Stimulated activated CD8-positive, alpha-beta memory T cell treated with anti-CD3 and anti-CD28 coated beads, Interleukin-7, amount 100 ng/mL, for 4 hours (primary cell): ENCODE results near the gene LPCAT2.
"Not testable (repeated sequence)": the region's sequence is repeated elsewhere in the genome, so short reads cannot be mapped to it uniquely, and the experiment has no call there.

ENCODE experiments used
- DNase-seq, 2 donors: peaks; one replicate each; pipeline ENCODE4 v3.0.0-alpha.2; 2020; ENCODE audit warnings: low read depth in 2 of 2

LPCAT2 gene

DNA sequence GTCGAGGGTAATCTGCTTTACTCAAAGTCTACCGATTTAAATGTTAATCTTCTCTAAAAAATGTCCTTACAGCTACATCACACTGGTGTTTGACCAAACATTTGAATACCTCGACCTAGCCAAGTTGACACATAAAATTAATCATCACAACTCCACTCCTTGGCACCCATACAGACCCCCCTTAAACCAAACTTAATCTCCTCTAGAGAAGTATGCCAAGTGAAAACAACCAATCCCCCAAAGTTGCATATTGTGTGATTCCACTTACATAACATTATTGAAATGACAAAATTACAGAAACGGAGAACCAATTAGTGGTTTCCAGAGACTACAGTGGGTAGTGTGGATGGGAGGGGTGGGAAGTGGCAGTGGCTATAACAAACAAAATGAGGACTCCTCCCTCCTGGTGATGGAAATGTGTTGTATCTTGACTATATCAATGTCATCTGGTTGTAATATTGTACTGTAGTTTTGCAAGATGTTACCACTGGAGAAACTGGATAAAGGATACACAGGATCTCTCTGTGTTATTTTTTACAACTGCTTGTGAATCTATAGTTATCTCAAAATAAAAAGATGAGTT is 97.0 kb downstream of the LPCAT2 start:
- DNase-seq = no peak

DNA sequence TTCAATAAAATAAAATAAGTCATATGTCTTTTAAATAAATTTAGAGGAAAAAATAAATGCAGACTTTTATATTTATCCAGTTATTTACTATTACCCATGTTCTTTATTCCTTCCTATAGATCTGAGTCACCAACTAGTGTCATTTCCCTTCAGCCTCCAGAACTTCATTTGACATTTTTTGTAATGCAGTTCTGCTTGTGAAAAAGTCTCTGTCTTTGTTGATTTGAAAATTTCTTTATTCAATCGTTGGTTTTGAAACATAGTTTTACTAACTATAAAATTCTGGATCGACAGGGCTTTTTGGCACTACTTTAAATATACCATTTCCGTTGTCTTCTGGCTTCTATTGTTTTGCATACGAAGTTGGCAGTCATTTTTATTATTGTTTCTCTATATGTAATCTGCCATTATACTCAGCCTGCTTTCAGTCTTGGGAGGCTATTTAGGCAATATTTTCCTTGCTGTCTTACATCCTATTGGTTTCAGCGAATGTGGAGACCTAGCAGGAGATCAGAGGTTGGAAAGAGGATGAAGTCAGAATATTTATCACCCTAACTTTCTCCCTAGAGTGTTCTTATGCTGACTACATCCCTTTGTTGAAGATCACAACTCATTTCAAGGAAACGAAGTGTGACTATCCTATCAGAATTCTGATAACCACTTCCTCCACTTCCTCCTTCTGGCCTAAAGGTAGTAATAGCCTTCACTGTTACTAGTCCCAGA is 104.9 kb downstream of the LPCAT2 start:
- DNase-seq = no peak

DNA sequence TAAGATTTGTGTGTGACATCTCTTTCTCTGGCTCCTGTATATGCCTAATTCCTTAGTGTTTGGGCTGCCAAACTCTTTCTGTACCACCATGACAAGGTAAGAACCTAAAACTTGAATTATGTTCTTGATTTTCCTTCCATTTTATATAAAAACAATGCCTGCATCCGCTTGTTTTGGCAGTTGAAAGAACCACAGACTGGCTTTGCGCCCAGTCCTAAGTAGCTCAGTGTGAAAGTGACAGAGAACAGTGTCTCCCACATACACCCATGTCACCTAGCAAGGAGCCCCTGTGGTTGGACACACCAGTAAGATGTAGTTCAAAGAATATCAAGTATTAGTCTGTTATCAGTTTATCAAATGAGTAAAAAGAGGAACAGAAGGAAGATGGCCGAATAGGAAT is 106.2 kb downstream of the LPCAT2 start:
- DNase-seq = no peak

DNA sequence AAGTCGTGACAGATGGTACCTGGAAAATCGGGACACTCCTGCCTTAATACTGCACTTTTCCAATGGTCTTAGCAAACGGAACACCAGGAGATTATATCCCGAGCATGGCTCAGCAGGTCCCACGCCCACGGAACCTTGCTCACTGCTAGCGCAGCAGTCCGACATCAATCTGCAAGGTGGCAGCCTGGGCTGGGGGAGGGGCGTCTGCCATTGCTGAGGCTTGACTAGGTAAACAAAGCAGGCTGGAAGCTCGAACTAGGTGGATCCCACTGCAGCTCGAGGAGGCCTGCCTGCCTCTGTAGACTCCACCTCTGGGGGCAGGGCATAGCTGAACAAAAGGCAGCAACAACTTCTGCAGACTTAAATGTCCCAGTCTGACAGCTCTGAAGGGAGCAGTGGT is 106.8 kb downstream of the LPCAT2 start:
- DNase-seq = not testable (repeated sequence)

DNA sequence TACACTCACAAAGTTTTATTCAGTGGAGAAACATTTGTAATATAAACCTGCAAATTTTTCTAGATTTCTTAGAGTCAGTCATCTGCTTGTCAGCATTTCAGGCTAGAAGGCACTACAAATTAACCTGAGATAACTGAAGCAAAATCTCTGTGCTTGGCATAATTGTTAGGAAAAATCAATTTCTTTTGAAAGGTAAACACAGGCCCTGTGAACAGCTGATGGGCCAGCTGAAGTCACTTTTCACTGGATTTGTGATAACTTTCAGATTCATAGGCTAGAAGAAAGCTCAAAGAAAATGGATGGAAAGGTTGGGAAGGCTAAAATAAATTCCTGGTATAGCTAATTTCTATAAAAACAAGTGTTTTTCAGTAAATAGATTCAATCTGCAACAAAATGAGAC is 112.9 kb downstream of the LPCAT2 start:
- no peak for DNase-seq

DNA sequence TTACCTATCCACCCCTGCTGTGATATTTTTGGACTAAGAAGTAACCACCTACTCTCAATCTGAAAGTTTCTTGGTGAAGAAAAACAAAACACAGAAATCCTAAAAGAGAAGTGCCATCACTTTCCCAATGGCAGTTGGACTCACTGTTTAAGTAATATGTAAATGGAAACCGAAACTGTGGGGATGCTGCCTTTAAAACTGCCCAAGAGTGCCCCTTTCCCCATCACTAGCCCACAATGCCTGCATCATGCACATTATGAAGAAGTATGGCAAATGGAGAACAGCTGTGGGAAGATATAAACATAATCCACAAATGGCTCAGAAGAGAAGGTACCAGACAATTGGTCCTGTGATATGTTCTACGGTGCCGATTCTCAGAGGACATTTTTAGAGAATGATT is 113.4 kb downstream of the LPCAT2 start:
- DNase-seq = no peak

DNA sequence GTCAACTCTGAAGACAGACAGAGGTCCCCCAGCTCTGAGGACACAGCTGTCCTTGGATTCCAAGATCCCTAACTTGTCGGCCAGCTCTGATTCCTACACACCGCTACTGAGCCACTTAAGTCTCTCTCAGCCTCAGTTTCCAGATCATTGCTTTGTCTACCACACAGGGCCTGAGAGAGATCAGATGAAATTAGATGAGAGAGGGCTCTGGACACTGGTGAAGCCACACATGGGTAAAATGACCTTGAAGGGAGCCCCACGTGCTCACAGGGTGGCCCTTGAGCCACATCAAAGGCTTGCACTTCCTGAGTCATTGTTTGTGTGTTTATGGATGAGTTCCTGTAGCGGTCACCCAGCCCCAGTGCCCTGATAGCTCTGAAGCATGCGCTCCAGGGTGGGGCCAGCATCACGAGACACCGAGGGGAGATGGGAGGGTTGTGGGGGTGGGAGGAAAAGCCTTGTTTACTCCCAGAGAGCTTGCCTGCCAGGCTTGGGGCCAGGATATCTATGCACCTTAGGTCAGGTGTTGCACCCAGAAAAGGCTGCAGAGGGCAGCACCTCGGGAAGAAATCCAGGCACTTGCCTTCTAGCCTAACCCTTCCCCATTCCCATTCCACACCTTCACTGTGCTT is 114.2 kb downstream of the LPCAT2 start:
- no peak for DNase-seq

DNA sequence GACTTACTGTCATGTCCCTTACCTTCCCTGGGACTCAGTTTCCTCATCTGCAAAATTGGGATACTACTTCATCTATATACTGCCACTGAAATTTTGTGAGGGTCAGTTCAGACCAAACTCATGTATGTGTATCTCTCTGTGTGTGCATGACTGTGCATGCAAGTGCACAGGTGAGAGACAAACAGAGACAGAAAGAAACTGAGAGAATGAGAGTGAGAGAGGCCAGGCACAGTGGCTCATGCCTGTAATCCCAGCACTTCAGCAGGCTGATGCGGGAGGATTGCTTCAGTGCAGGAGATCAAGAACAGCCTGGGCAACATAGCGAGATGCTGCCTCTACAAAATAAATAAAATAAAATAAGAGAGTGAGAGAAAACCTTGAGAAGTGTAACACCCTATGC is 114.8 kb downstream of the LPCAT2 start:
- DNase-seq = no peak

DNA sequence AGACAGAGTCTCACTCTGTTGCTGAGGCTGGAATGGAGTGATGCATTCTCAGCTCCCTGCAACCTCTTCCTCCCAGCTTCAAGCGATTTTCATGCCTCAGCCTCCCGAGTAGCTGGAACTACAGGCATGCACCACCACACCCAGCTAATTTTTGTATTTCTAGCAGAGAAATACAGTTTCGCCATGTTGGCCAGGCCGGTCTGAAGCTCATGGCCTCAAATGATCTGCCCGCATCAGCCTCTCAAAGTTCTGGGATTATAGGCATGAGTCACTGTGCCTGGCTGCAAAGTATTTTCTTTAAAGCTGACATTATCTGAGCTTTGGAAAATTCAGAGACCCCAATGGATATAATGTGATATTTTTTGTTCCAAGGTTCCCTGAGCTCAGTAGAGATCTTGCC is 115.8 kb downstream of the LPCAT2 start:
- no peak for DNase-seq

DNA sequence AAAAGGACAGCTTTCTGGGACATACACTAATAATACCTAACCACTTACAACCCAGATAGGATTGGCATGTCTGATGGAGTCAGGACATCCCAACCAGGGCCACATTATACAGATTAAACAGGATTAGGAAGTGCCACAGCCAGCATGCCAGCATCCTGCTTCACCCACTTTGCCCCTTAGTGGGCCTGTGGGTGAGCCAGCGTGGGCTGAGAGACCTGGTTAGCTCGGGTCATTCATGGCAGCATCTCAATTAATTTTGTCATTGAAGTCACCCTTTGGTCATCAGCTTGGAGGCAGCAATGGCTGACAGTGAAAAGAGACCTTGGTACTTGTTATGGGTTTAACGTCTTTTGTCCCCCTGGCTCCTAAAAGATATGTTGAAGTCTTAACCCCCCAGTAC is 117.0 kb downstream of the LPCAT2 start:
- DNase-seq = no peak

DNA sequence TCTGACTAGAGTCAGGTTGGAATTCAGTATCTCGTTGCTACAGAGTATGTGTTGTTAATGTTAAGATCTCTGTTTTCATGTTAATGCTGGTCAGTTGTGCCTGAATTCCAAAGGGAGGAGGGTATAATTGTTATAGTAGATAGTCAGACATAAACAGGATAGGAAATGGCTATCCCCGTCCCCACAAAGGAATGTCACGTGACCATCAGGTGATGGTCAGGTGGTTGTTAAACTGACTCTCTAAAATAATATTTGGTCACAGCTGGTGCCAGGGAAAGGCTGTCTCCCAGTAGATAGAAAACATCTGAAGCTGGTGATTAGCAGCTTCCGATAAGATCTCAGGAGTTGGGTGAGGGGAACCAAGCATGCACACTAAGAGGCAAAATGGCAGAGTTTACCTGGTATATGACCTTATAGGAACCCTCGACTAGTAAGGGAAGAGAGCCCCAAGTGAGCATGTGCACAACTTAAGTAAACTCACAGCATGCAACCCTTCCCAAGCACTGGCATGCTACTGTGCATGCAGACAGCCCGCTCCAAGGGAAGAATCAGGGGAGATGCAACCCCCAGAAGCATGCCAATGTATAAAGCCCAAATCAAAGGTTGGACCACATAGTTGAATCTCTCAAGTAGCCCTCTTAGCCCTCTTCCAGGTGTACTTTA is 119.6 kb downstream of the LPCAT2 start:
- DNase-seq = no peak

DNA sequence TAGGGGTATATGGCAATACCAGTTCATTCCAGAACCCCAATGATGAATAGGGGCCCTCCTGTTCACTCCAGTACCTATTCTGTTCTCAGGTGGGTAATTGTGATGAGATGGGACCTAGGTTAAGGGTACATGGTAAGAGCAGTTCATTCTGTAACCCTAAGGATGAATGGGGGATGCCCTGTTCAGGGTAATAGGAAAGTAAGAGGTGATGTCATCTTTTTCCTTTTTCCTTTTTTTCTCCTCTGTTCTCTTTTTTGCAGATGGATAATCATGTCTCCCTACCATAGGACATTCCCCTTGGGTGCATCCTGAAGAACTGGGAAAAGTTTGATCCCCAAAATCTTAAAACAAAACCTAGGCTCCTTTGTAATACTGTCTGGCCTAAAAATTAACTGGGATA is 121.9 kb downstream of the LPCAT2 start:
- DNase-seq = no peak

DNA sequence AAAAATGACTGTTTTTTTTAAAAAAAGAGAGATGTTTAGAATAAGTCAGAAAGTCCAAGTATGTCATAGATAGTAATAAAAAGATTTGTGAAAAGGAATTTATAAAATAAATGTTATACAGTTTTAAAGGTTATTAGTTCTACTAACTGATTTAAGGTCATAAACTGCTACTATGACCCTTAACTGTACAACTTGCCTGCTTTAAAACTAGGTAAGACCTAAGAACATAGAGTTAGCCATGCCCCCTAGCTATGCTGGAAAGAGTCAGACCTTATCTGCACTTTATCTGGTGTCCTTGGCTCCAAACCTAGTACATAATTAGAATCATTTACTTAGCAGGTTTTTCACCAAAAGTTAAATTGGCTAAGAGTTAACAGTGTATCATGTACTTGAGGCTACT is 123.4 kb downstream of the LPCAT2 start:
- no peak for DNase-seq

DNA sequence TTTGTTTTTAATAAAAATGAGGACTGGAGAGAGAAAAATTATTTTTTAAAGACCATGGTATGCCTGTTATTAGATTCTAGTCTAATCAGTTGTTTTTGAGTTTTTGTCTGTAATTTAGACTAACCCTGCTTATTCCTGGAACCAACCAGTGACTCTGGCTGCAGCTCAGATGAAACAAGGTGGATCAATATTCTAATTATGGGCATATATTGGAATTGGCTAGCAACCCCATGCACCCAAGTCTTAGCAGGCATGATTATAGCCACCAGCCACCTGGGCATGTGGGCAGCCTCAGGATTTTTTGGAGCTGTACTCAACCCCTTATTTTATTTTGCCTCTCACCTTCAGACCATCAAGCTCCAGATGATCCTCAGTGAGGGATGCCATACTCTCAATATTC is 125.3 kb downstream of the LPCAT2 start:
- no peak for DNase-seq
